ENCODE results near the gene UVSSA.

GRCh38 chr4:1317177-1318045 is 29.6 kb upstream of the UVSSA start:
- TF ChIP-seq EZH2 (IDR thresholded peaks at IDR 0.05; ENCODE audit: insufficient read depth, poor library complexity, severe bottlenecking) (no peak), EZH2phosphoT487 (IDR thresholded peaks at IDR 0.05; ENCODE audit: insufficient read depth, low read depth) (no peak)
